Suprapubic skin (tissue), 4 donors: Measurements from ENCODE around the gene ZBTB21. TPM values are rescaled to one million over a fixed set of nuclear protein-coding genes. Genes with fewer than 3 reads are reported as not detected.

Experiments
- DNase-seq, 2 donors: peaks; one replicate each; pipeline ENCODE4 v3.0.0-alpha.2; 2019; ENCODE audit warnings: low spot score in 2 of 2
- H3K27ac ChIP-seq: fragments of 200-600 bp; sonication (generic); one replicate; pipeline ENCODE4 v1.5.1; 2019
- H3K27me3 ChIP-seq: fragments of 200-600 bp; sonication (generic); one replicate; pipeline ENCODE4 v1.5.1; 2019
- H3K36me3 ChIP-seq: fragments of 200-600 bp; sonication (generic); one replicate; pipeline ENCODE4 v1.5.1; 2019
- H3K4me1 ChIP-seq: fragments of 200-600 bp; sonication (generic); one replicate; pipeline ENCODE4 v1.5.1; 2019
- H3K4me3 ChIP-seq: fragments of 200-600 bp; sonication (generic); one replicate; pipeline ENCODE4 v1.5.1; 2019; ENCODE audit warnings: mild to moderate bottlenecking
- H3K9me3 ChIP-seq: fragments of 200-600 bp; sonication (generic); one replicate; pipeline ENCODE4 v1.5.1; 2019
- CTCF ChIP-seq, 2 donors: fragments of 200-600 bp in 1 of 2; fragments of 450-650 bp in 1 of 2; sonication (generic) in 1 of 2; IDR thresholded peaks; one replicate each; pipeline ENCODE4 v1.5.1; 2016 to 2019; ENCODE audit warnings: antibody characterized with exemption in 2 of 2, mild to moderate bottlenecking in 1 of 2, moderate library complexity in 1 of 2
- EP300 ChIP-seq: sonication (generic); formaldehyde crosslinking; IDR thresholded peaks from one replicate; pipeline ENCODE4 v1.6.1; 2017; ENCODE audit warnings: antibody characterized with exemption
- POLR2A ChIP-seq, 2 donors: fragments of 450-650 bp; IDR thresholded peaks; one replicate each; pipeline ENCODE4 v1.6.1; 2017; ENCODE audit warnings: antibody characterized with exemption in 2 of 2, mild to moderate bottlenecking in 2 of 2, moderate library complexity in 2 of 2
- POLR2AphosphoS5 ChIP-seq, 3 donors: sonication (generic); formaldehyde crosslinking; IDR thresholded peaks; one replicate each; pipeline ENCODE4 v1.6.1; 2017; ENCODE audit warnings: antibody characterized with exemption in 3 of 3
- WGBS: methylation state at CpG from one replicate; pipeline ENCODE4 v1.1.5; 2018; 5-methylcytosine and 5-hydroxymethylcytosine counted together
- total RNA-seq, 4 donors: library from RNA; depleted of rRNA; stranded (reverse); fragments of >200 nt; gene quantifications; one replicate each; pipeline ENCODE4 v1.1.0, GENCODE V29; 2016

Gene ZBTB21
- 10 to 100 TPM; 24.5 to 39.1 (median 30.5) TPM for total RNA-seq

- Histone ChIP-seq H3K27ac (peak within 1 kb of the TSS; percentile 95), H3K4me1 (peaks cover 29% of the 10 kb centered on the region), H3K4me3 (peak within 1 kb of the TSS; percentile 94), H3K9me3 (no peaks in the 10 kb centered on the region), H3K36me3 (peaks cover 3% of the 10 kb centered on the region), H3K27me3 (no peaks in the 10 kb centered on the region)
- WGBS = 2% methylated on average over 16 of the region's 75 CpGs
- TF ChIP-seq POLR2AphosphoS5 (IDR thresholded peaks at IDR 0.05) (peak; percentile 77 to 83 (median 81)), EP300 (no peak), POLR2A (IDR thresholded peaks at IDR 0.05) (peak in 1 of 2 donors; percentile 52)
- DNase-seq = peak; percentile 98 to 99
These were observed at the start of gene ZBTB21 for GRCh38 chr21:42009831-42010506. ZBTB21 (minus strand) TSS chr21:42010360; CDS start chr21:41994095, 16,265 bp downstream.

- WGBS = 93% methylated on average over 10 of the region's 10 CpGs
- TF ChIP-seq POLR2A (IDR thresholded peaks at IDR 0.05) (no peak), CTCF (IDR thresholded peaks at IDR 0.05) (no peak), EP300 (no peak), POLR2AphosphoS5 (IDR thresholded peaks at IDR 0.05) (no peak)
- H3K36me3 ChIP-seq = no peaks in the 10 kb centered on the region
- no peak overlapping the region for H3K27ac ChIP-seq
- peaks cover 66% of the 10 kb centered on the region for H3K4me1 ChIP-seq
- no peak for DNase-seq
- no peaks in the 10 kb centered on the region for H3K9me3 ChIP-seq
- H3K4me3 ChIP-seq = no peak overlapping the region
- no peaks in the 10 kb centered on the region for H3K27me3 ChIP-seq
These were observed 49.6 kb upstream of the ZBTB21 start for GRCh38 chr21:42059721-42060120.

GRCh38 chr21:42059141-42059540, 49.0 kb upstream of the ZBTB21 start:
- no peaks in the 10 kb centered on the region for H3K27me3 ChIP-seq
- no peak overlapping the region for H3K27ac ChIP-seq
- H3K4me1 ChIP-seq = peaks cover 62% of the 10 kb centered on the region
- H3K9me3 ChIP-seq = no peaks in the 10 kb centered on the region
- 93% methylated on average over 7 of the region's 9 CpGs for WGBS
- DNase-seq = no peak
- H3K4me3 ChIP-seq = no peak overlapping the region
- H3K36me3 ChIP-seq = no peaks in the 10 kb centered on the region
- TF ChIP-seq POLR2A (IDR thresholded peaks at IDR 0.05) (no peak), EP300 (no peak), CTCF (IDR thresholded peaks at IDR 0.05) (no peak), POLR2AphosphoS5 (IDR thresholded peaks at IDR 0.05) (no peak)

- H3K27ac ChIP-seq = no peak overlapping the region
- peaks cover 57% of the 10 kb centered on the region for H3K4me1 ChIP-seq
- H3K36me3 ChIP-seq = no peaks in the 10 kb centered on the region
- DNase-seq = no peak
- 94% methylated on average over 11 of the region's 11 CpGs for WGBS
- TF ChIP-seq POLR2AphosphoS5 (IDR thresholded peaks at IDR 0.05) (no peak), POLR2A (IDR thresholded peaks at IDR 0.05) (no peak), CTCF (IDR thresholded peaks at IDR 0.05) (no peak), EP300 (no peak)
- H3K9me3 ChIP-seq = no peaks in the 10 kb centered on the region
- H3K27me3 ChIP-seq = no peaks in the 10 kb centered on the region
- H3K4me3 ChIP-seq = no peak overlapping the region
These were observed 48.5 kb upstream of the ZBTB21 start for GRCh38 chr21:42058631-42059111.

GRCh38 chr21:42057851-42058437, 47.8 kb upstream of the ZBTB21 start:
- TF ChIP-seq EP300 = no peak
- no peak for TF ChIP-seq CTCF (IDR thresholded peaks at IDR 0.05)
- TF ChIP-seq POLR2AphosphoS5 (IDR thresholded peaks at IDR 0.05) = no peak
- TF ChIP-seq POLR2A (IDR thresholded peaks at IDR 0.05) = no peak
- Histone ChIP-seq H3K27me3 (no peaks in the 10 kb centered on the region), H3K4me1 (peaks cover 50% of the 10 kb centered on the region), H3K4me3 (no peak overlapping the region), H3K36me3 (no peaks in the 10 kb centered on the region), H3K9me3 (no peaks in the 10 kb centered on the region), H3K27ac (peak overlapping the region; percentile 60)
- DNase-seq = no peak
- WGBS = 64% methylated on average over 11 of the region's 11 CpGs
